Neural progenitor cell (in vitro differentiated cells): ENCODE measurements around the gene HPD.

Experiments used
- CTCF ChIP-seq: fragments of 200-600 bp; sonication (generic); IDR thresholded peaks from 2 replicates; pipeline ENCODE4 v1.5.1; 2017; ENCODE audit warnings: antibody characterized with exemption, mild to moderate bottlenecking
- EZH2phosphoT487 ChIP-seq: fragments of 200-600 bp; sonication (generic); IDR thresholded peaks from 2 replicates; pipeline ENCODE4 v1.6.1; 2017; ENCODE audit warnings: antibody characterized with exemption

GRCh38 chr12:121795034-121795968 is 63.4 kb downstream of the HPD start:
- TF ChIP-seq CTCF (peak; percentile 96), EZH2phosphoT487 (no peak)
